ENCODE results near the gene EPHB2. TPM values are rescaled to one million over a fixed set of nuclear protein-coding genes. Genes with fewer than 3 reads are reported as not detected.

The EPHB2 gene
- total and polyA plus RNA-seq, 2 donors (not counting 3 experiments of a cell fraction or from before 2014, with no cell fraction given): 50.8 to 69.1 TPM

GRCh38 chr1:22687191-22687590 is 23.4 kb upstream of the EPHB2 start:
- no peak overlapping the region for H3K9ac ChIP-seq (replicated peaks; ENCODE audit: extremely low read depth, insufficient read depth, low read length)
- peaks cover 6% of the 10 kb centered on the region for H3K4me1 ChIP-seq (ENCODE audit: control insufficient read depth, extremely low read depth, insufficient read depth, low read length)
- no peaks in the 10 kb centered on the region for H3K79me2 ChIP-seq (ENCODE audit: control insufficient read depth, insufficient read depth, low read length)
- BruUV-seq (replicated peaks): no TSS peak
- peaks cover 3 to 4% of the 10 kb centered on the region in 2 experiments for H3K27me3 ChIP-seq (ENCODE audit: control insufficient read depth in 2 of 2, insufficient read depth in 2 of 2, low read length in 2 of 2)
- intact Hi-C loops (cut with micrococcal nuclease): no loop called here
- H3K36me3 ChIP-seq (ENCODE audit: control insufficient read depth in 2 of 2, extremely low read depth in 1 of 2, insufficient read depth in 2 of 2, low read length in 2 of 2): no peaks in the 10 kb centered on the region
- H3K4me3 ChIP-seq (replicated peaks in 1 of 3; ENCODE audit: insufficient read depth in 1 of 3, low read depth in 1 of 3, low read length in 3 of 3): no peak overlapping the region
- H3K9me3 ChIP-seq (replicated peaks; ENCODE audit: control insufficient read depth, insufficient read depth, low read length): no peaks in the 10 kb centered on the region
- H2AFZ ChIP-seq (ENCODE audit: low read depth, low read length): no peak overlapping the region
- DNase-seq (ENCODE audit: low read depth, low spot score): no peak
- ChIA-PET POLR2A (no interaction called here), CTCF (interaction anchor here (1.2 to 1.8 kb wide), 4 partner anchors 11 to 243 kb away, joined by 4 to 6 read pairs (median 5); no protein-coding TSS in a partner anchor)
- no peak overlapping the region for H3K27ac ChIP-seq (ENCODE audit: insufficient read depth, low read depth, low read length)
- H3K4me2 ChIP-seq (ENCODE audit: insufficient read depth, low read length): no peak overlapping the region
- no peak for FAIRE-seq
- H3K9me1 ChIP-seq (replicated peaks; ENCODE audit: control insufficient read depth, extremely low read depth, insufficient read depth, low read length): no peaks in the 10 kb centered on the region
- dilution Hi-C loops (cut with MboI; ENCODE audit: extremely low pct_ligation_motif_present, low sequenced_read_pairs): no loop called here
- no peaks in the 10 kb centered on the region for H4K20me1 ChIP-seq (replicated peaks; ENCODE audit: control insufficient read depth, extremely low read depth, insufficient read depth, low read length)
- TF ChIP-seq MAX (IDR thresholded peaks at IDR 0.05; ENCODE audit: insufficient read depth, insufficient read length) (no peak), CTCF (IDR thresholded peaks at IDR 0.05; ENCODE audit: extremely low read depth in 1 of 2, insufficient read depth in 1 of 2, low read depth in 1 of 2, low read length in 2 of 2) (no peak), JUN (IDR thresholded peaks at IDR 0.05; ENCODE audit: borderline replicate concordance, insufficient read depth, insufficient read length, low read depth) (no peak), POLR2AphosphoS5 (IDR thresholded peaks at IDR 0.05; ENCODE audit: insufficient read depth, low read depth, low read length) (no peak), EZH2 (IDR thresholded peaks at IDR 0.05; ENCODE audit: borderline replicate concordance, low read depth, low read length, severe bottlenecking) (no peak), MYC (IDR thresholded peaks at IDR 0.05; ENCODE audit: low read depth, low read length) (no peak), GATA2 (IDR thresholded peaks at IDR 0.05; ENCODE audit: insufficient read depth, insufficient read length, low read depth, low read length) (no peak), POLR2A (IDR thresholded peaks at IDR 0.05; ENCODE audit: low read depth, low read length) (no peak), FOS (IDR thresholded peaks at IDR 0.05; ENCODE audit: borderline replicate concordance, insufficient read depth, low read length) (no peak)
